ENCODE results near the gene MRAS.

- TF ChIP-seq POLR2A (IDR thresholded peaks at IDR 0.05; ENCODE audit: control extremely low read depth in 1 of 2, low read depth in 2 of 2, low read length in 2 of 2): no peak
- TF ChIP-seq CTCF (IDR thresholded peaks at IDR 0.05; ENCODE audit: control extremely low read depth in 1 of 3, insufficient read depth in 1 of 3, low read depth in 1 of 3, low read length in 3 of 3): no peak
- TF ChIP-seq CHD7 (IDR thresholded peaks at IDR 0.05; ENCODE audit: insufficient replicate concordance, low read length): no peak
- no peak for TF ChIP-seq TAF1 (IDR thresholded peaks at IDR 0.05; ENCODE audit: low read depth, low read length)
- no peak for TF ChIP-seq SIRT6 (IDR thresholded peaks at IDR 0.05; ENCODE audit: low read length)
- no peak for TF ChIP-seq BRCA1 (IDR thresholded peaks at IDR 0.05; ENCODE audit: low read depth, low read length)
- TF ChIP-seq TBP (IDR thresholded peaks at IDR 0.05; ENCODE audit: low read depth, low read length): no peak
- no peak for TF ChIP-seq SIN3A (conservative IDR thresholded peaks at IDR 0.05 in 1 of 2, IDR thresholded peaks at IDR 0.05 in 1 of 2; ENCODE audit: low read depth in 1 of 2, low read length in 2 of 2)
These were observed 33.8 kb downstream of the MRAS start for GRCh38 chr3:138381950-138382715.
